Activated CD4-positive, alpha-beta T cell treated with anti-CD3 and anti-CD28 coated beads for 48 hours (primary cell): Measurements from ENCODE around the gene ENO1.
A peak's percentile ranks its signal among the peaks of the same experiment; 100 is the strongest.

Experiments used
- DNase-seq: peaks from one replicate; pipeline ENCODE4 v3.0.0-alpha.2; 2020

The ENO1 gene

GRCh38 chr1:8870103-8870502, 8.4 kb downstream of the ENO1 start:
- DNase-seq = no peak

GRCh38 chr1:8867878-8868567, 10.5 kb downstream of the ENO1 start:
- no peak for DNase-seq

- peak; percentile 77 for DNase-seq
Measured at GRCh38 chr1:8866792-8867415, 11.6 kb downstream of the ENO1 start.

- DNase-seq = no peak
Measured at GRCh38 chr1:8866173-8866791, 12.2 kb downstream of the ENO1 start.

- no peak for DNase-seq
Measured at GRCh38 chr1:8864713-8865344, 13.7 kb downstream of the ENO1 start.

- DNase-seq = no peak
Measured at GRCh38 chr1:8863794-8864233, 14.7 kb downstream of the ENO1 start.

- no peak for DNase-seq
Measured at GRCh38 chr1:8863138-8863537, 15.3 kb downstream of the ENO1 start.

GRCh38 chr1:8862528-8862927, 16.0 kb downstream of the ENO1 start:
- DNase-seq = peak; percentile 64

- no peak for DNase-seq
Measured at GRCh38 chr1:8860738-8861516, 17.6 kb downstream of the ENO1 start.

- peak; percentile 61 for DNase-seq
Measured at GRCh38 chr1:8858888-8859706, 19.4 kb downstream of the ENO1 start.

GRCh38 chr1:8858112-8858668, 20.3 kb downstream of the ENO1 start:
- no peak for DNase-seq

- DNase-seq = no peak
Measured at GRCh38 chr1:8856689-8857412, 21.6 kb downstream of the ENO1 start.

- no peak for DNase-seq
Measured at GRCh38 chr1:8854240-8854639, 24.2 kb downstream of the ENO1 start.

- no peak for DNase-seq
Measured at GRCh38 chr1:8851060-8851459, 27.4 kb downstream of the ENO1 start.

- peak; percentile 86 for DNase-seq
Measured at GRCh38 chr1:8848663-8849386, 29.7 kb downstream of the ENO1 start.

GRCh38 chr1:8847990-8848389, 30.5 kb downstream of the ENO1 start:
- no peak for DNase-seq

- no peak for DNase-seq
Measured at GRCh38 chr1:8846263-8846662, 32.2 kb downstream of the ENO1 start.

- no peak for DNase-seq
Measured at GRCh38 chr1:8845104-8846097, 33.1 kb downstream of the ENO1 start.

GRCh38 chr1:8844501-8845006, 33.9 kb downstream of the ENO1 start:
- no peak for DNase-seq
